ENCODE data around the gene MCF2L2. TPM values are rescaled to one million over a fixed set of nuclear protein-coding genes. Genes with fewer than 3 reads are reported as not detected.
"Not testable (repeated sequence)": the region's sequence is repeated elsewhere in the genome, so short reads cannot be mapped to it uniquely, and the experiment has no call there.

MCF2L2 gene
- total RNA-seq, 1 experiment from 2014 or later, result not detected

DNA sequence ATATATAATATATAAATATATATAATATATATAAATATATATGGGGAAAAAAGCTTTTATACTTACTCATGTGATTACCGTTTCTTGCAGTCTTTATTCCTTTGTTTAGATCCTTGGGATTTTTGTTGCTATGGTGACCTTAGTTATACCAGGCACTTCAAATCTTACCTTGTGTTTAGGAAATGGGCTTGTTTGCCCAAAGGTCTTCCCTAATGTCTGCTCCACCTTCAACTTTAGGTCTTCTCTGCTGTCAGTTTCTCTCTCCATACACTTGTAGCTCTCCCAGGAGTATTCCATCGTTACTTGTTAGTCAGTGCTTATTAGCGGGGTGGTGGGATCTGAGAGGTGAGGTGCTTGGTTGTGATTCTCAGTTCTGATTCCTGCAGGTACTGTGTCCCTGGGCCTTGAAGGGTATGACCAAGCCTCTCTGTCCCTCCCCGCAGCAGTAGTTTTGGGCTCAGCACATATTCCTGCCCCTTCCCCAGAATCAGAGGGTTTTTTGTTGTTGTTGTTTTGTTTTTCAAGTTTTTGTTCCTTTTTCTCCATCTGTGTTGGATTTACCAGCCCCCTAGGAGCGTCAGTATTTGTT lies 256.3 kb downstream of the MCF2L2 start:
- DNase-seq (ENCODE audit: low spot score), result no peak

DNA sequence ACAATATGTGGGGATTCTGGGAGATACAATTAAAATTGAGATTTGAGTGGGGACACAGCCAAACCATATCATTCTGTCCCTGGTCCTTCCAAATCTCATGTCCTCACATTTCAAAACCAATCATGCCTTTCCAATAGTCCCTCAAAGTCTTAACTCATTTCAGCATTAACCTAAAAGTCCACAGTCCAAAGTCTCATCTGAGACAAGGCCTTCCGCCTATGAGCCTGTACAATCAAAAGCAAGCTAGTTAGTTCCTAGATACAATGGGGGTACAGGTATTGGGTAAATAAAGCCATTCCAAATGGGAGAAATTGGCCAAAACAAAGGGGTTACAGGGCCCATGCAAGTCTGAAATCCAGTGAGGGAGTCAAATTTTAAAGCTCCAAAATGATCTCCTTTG lies 260.4 kb downstream of the MCF2L2 start:
- DNase-seq (ENCODE audit: low spot score), result not testable (repeated sequence)

DNA sequence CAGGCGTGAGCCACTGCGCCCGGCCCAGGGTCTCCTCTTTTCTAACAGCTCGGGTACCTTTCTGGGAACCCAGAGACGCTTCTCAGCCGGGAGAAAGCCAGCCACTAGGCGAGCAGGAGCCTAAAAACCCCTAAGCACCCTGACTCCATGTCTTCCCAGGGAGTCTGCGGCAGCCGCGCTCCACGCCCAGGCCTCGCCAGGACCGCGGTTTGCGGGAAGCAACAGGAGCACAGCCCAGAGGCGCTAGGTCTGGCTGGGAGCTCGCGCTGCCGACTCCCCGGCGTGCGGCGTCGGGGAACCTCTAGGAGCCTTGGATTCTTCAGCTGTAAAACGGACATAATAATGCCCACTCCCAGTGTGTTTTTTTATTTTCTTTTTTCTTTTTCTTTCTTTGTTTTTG lies 264.9 kb downstream of the MCF2L2 start:
- DNase-seq (ENCODE audit: low spot score), result no peak

DNA sequence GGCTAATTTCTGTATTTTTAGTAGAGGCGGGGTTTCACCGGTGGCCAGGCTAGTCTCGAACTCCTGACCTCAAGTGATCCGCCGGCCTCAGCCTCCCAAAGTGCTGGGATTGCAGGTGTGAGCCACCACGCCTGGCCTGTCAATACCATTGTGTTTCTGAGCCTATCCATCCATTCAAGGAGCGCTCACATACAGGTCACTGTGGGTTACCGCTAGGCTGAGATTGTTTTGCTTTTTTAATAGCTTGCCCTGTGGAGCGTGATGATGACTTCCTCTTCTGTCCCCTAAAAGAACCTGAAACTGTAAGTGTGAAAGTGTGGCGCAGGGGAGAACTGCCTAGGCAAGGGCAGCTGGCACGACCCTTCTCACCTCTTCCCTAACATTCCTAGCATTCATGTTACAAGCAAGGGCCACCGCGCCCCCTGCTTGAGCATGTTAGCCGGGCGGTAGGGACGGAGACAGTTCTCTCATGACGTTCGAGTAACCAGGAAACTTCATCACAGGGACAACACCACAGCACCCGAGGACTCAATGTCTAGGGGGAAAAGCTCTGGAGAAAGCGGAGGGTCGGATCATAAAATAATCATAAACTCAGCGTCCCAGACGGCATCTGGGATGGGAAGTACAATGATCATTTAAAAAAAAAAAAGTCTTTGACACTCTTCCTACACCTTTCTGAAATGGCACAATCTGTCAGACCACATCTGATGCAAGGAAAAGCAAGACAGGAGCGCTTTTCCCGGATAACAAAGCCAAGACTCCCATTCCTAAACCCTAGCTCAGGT lies 266.7 kb downstream of the MCF2L2 start:
- peak; percentile 5 for DNase-seq (ENCODE audit: low spot score)

DNA sequence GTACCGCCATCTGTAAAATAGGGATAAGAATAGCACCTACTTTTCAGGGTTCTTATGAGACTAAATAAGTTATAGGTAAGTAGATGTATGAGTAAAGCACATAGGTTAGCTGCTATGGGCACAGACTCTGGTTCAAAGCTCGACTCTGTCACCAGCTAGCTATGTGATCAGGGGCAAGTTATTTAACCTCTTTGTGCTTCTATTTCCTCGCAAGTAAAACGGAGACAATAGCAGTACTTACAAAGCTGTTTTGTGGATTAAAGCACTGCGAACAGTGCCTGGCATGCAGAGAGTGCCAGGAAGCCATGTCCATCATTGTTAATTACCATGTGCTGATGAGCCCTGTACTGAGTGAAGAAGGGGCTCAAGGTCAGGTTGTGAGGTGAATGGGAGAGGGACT lies 267.8 kb downstream of the MCF2L2 start:
- DNase-seq (ENCODE audit: low spot score), result no peak

DNA sequence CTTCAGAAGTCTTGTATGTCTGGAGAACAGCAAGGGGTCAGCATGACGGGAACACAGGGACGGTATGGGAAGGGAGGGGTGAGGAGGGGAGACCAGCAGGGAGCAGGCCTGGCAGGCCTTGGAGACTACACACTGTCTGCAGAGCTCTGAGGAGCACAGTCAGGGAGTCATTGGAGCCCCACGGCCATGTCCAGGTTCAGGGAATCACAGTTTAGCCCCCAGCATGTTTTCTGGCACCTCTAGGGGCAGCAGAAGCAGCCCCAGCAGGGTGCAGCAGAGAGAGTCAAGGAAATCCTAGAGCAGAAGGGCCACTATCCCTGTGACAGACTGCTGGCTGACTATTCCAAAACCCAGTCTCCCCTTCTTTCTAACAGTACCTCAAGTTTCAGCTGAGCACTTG lies 269.1 kb downstream of the MCF2L2 start:
- DNase-seq (ENCODE audit: low spot score), result peak; percentile 14

DNA sequence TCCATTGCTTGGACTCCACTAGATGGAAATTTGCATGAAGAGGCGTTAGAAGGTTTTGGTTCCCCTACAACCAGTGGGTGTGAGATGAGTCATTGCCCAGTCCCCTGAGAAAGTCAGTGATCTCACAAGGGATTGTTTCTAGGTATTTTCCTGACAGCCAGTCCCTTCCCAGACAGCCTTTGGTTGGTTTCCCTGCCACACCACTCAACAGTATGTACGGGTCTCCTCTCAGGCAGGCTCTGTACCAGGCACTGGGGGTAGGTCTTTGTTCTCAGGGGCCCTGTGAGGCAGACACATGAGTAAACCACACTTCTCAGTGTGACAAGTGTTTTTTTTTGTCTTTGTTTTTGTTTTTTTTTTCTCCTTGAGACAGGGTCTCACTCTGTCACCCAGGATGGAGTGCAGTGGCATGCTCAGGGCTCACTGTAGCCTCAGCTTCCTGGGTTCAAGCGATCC lies 269.8 kb downstream of the MCF2L2 start:
- no peak for DNase-seq (ENCODE audit: low spot score)

DNA sequence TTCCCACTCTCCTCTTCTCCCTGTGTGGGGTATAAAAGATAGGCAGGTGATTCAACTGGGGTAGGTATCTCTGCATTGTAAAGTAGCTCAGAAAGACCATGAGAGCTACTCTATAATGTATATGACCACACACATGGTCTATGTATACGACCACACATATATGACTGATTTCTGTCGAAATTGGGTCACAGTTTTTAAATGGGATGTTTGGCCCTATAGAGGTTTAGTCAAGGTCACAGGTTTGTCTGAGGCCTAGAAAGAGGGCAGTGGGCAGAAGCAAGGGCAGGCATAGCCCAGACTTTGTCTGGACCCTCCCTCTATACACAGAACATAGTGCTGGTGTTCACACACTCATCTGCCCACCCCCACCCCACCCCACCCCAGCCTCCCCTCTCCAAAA lies 270.3 kb downstream of the MCF2L2 start:
- DNase-seq (ENCODE audit: low spot score), result no peak

DNA sequence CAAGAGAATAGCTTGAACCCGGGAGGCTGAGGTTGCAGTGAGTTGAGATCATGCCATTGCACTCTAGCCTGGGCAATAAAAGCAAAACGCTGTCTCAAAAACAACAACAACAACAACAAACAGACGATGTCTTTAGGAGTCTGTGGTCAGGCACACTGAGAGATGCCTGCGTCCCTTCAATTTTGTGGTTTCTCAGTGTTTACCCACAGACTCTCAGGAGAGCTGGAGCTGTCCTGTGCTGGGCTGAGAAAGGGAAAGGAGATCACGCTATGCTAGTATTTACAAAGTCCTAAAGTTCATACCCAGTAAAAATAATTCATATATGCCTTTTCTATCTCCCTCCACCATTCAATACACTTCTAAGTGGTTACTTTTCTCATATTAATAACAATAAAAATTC lies 272.2 kb downstream of the MCF2L2 start:
- DNase-seq (ENCODE audit: low spot score), result no peak

DNA sequence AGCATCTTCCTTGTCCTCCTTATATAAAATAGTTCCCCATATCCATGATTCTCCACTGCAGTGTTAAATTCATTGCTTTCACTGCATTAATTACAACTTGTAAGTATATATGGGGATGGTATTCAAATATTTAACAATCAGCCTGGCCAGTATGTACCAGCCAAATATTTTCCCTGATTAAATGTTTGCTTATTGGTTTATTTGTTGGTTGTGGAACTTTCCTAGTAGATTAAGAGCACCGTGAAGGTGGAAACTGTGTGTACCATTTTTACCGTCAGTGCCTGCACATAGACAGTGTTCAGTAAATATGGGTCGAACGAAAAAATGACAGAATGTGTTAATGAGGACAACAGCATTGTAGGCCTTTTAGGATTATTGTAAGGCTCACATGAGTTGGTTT lies 272.9 kb downstream of the MCF2L2 start:
- no peak for DNase-seq (ENCODE audit: low spot score)

DNA sequence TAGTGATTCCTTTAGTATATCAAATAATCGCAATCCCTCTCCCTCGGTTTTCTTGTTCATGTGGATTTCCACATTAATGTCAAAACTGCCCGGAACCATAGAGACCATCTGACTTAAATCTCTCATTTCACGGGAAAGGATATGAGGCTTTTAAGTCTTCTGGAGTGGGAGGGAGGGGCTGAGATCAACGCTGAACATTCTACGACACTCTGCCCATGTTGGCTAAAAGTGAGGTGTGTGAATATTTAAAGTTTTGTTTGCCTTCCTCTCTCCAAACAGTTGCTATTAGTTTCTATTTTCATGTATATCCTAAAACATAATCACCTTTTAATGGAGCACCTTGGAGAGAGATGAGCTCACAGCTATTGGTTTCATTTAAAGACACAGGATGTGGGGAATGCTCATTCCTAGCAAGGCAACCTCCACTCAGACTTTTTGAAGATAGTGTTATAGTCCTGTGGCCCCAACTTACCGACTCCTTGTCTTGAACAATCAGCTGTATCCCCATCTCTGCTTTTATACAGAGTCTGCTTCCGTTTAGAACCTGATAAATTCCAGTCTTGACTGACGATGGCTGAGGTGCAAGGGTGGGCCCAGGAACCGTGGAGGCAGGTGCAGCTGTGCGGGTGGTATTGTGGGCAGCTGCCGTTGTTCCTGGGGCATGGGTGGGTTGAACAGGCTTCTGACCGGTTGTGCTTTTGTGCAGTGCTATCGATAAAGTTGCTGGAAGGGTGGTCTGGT lies 275.0 kb downstream of the MCF2L2 start:
- no peak for DNase-seq (ENCODE audit: low spot score)

DNA sequence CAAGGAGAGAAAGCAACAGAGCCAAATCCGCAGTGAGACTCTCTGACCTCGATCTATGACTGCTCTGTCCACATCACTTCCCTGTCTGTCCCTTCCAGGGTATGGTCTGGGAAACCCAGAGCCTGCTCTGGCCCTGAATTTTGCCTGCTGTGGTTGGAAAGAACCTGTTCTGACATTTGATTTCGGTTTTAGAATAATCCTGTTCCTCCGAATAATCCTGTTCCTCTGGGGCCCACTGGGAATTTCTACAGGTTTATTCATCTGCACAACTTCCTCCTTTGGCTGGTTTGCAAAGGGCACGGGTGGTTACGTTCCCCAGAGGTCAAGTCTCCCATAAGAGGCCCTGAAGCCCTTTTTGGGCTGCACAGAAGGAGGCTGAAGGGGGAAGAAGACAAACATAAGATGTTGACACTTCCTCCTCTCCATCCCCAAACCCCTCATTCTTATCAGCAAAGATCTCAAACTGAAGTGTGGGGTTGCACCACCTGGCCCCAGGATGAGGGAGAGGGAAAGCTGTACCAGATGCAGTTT lies 276.5 kb downstream of the MCF2L2 start:
- no peak for DNase-seq (ENCODE audit: low spot score)

DNA sequence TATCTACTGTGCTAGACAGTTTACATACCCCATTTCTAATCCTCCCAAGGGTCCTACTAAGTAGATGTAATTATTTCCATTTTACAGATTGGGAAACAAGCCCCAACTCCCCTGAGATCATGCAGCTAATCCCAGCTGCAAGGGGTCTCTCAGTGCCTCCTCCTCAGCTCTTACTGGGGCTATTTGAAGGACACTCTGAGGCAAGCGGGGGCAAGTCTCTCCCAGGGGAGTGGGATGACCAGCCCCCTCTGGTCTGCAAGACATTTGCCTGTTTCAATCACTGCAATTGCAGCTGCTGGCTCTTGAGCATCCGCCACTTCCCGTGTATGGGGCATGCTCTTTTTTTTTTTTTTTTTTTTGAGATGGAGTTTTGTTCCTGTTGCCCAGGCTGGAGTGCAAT lies 277.3 kb downstream of the MCF2L2 start:
- DNase-seq (ENCODE audit: low spot score), result no peak

DNA sequence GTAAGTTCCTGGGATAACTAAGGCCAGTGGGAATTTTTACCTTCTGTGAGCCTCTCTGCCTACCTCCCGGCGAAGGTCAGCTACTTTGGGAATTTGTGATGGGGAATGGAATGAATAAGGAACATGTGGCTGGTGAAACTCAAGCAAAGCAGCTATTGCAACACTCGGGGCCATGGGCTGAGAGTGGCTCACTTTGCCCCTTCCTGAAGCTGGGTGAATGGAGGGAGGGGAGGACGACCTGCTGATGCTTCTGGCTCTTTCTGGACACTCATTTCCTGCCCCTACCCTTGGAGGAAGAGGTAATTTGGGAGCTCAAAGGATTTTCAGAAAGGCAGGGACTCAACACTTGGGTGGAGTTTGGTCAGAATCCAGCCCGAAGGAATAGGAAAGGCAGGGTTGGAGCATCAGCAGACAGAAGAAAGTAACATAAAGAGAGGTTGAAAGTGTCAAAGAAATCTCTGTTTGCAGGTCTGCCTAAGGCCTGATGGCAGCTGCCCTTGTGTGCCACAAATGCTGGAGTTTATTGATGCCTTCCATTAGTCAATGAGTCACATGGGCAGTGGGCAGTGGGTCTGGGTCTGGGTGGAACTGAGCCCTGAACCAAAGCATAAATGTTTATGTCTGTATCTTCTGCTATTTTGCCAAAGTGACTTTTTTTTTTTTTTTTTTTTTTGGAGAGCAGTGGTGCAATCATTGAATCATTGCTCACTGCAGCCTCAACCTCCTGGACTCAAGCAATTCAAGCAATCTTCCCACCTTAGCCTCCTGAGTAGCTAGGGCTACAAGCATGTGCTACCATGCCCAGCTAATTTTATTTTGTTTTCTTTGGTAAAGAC lies 278.3 kb downstream of the MCF2L2 start:
- no peak for DNase-seq (ENCODE audit: low spot score)

DNA sequence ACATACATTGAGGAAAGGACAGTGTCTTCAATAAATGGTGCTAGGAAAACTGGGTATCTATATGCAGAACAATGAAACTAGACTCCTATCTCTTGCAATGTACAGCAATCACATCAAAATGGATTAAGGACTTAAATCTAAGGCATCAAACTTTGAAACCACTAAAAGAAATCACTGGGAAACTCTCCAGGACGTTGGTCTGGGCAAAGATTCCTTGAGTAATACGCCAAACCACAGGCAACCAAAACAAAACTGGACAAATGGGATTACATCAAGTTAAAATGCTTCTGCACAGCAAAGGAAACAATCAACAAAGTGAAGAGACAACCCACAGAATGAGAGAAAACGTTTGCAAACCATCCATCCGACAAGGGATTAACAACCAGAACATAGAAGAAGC lies 280.4 kb downstream of the MCF2L2 start:
- DNase-seq (ENCODE audit: low spot score), result no peak

DNA sequence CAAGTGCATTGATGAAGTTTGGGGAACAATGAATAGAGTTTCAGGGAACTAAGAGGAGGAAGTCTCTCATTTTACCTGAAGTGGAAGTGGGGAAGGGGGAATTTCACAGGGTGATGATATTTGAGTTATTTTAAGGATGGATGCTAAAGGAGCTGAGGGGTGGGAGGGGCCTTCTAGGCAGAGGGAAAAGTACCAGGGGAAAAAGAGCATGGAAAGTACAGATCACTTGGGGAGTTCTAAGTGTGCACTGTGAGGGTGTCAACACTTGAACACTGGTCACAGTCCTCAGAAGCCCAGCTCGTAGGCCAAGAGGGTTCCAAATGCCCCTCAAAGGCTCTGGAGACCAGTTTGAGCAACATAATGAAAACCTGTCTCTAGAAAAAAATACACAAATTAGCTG lies 284.1 kb downstream of the MCF2L2 start:
- no peak for DNase-seq (ENCODE audit: low spot score)

DNA sequence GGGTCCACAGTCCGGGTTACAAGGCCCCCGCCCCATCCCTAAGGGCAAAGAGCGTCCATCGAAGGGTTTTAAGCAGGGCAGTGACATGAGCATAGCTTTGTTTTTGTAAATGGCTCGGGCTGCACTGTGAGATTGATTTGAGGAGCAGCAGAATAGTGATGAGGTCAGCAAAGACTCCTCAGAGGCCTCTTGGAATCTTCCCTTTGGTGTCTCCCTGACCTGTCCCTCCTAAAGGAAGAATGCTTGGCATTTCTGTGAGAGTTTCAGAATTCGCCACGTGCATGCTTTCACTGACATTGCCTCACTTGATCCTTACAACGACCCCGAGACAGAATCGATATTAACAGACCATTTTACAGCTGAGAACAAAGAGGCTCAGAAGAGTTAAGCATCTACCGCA lies 286.2 kb downstream of the MCF2L2 start:
- DNase-seq (ENCODE audit: low spot score), result no peak

DNA sequence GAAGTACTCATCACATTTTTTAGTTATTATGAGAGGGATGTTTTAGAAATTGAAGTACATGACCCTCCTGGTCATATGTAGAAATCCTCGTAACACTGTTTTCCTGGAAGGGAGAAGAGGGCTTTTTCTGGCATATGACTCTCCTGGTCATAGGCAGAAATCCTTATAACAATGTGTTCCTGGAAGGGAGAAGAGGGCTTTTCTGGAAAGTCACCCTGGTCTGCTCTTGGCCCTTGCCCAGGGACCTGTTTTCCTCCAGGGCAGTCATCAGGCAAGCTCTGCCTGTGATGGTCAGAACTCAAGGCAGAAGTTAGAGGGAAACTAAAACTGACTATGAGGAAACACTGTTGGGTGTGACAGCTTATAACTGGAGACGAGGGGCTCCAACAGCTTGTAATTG lies 293.6 kb downstream of the MCF2L2 start:
- DNase-seq (ENCODE audit: low spot score), result no peak

DNA sequence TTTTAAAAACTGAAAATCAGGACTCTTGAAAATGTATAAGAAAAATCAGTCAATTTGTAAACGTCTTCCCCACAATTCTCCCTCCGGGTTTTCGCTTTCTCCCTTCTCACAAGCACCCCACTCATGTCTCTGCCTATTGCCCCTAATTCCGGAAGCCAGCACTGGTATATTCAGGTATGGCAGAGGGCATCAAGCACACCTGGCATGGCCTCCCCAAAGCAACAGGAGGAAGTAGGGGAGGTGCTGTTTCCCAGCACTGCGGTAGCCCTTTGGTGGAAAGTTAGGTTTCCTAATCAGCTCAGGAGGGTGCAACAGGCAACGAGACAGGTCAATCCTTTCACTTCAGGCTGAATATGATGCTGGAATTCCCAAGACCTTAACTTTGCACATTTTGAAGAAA lies 296.0 kb downstream of the MCF2L2 start:
- no peak for DNase-seq (ENCODE audit: low spot score)

DNA sequence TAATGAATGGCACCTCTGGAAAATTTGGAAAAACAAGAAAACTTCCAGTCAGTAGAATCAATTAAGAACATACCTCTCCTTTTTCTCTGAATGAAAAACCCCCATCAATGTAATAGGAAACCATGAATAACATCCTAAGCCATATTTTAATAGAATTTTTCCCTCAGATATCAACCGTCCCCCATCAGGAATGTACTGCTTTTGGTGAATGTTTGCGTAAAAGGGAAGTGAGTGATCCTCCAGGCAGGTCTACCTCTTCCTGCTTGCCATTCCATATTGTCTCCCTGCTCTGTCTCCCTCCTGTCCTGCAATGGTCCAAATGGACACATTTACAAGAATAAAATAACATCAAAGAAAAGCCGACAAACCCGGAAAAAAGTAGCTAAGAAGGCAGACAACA lies 296.7 kb downstream of the MCF2L2 start:
- no peak for DNase-seq (ENCODE audit: low spot score)

DNA sequence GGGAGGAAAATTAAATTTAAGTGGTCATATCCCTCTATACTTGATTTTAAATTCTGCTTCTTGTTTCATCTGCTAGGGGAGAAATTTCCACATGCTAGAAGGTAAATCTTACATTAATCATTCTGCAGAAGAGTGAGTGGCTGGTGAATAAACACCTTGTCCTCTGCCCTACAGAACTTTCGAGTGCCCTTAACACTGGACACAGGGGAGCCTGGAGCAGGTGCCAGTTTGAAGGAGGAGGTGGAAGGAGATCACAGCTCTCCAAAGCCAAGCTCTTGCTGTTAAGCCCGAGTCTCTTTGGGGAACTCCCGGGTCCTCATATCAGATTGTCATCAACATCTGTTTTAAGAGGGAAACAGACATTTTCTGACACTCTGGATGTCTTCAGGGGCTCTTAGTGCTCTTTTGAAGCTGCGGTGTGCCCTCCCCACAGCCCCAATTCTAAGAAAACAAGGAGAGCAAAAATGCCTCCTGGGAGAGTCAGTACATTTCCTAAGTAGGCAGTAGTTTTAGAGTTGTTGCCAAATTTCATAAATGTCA lies 297.2 kb downstream of the MCF2L2 start:
- DNase-seq (ENCODE audit: low spot score), result no peak

All from HT-29 (cell line).